ENCODE results near the gene TBC1D23. TPM values are rescaled to one million over a fixed set of nuclear protein-coding genes. Genes with fewer than 3 reads are reported as not detected.
"Not testable (repeated sequence)": the region's sequence is repeated elsewhere in the genome, so short reads cannot be mapped to it uniquely, and the experiment has no call there.

Gene TBC1D23
- total and polyA plus RNA-seq, 7 experiments from 2014 or later, result 14.0 to 42.4 (median 31.9) TPM

DNA sequence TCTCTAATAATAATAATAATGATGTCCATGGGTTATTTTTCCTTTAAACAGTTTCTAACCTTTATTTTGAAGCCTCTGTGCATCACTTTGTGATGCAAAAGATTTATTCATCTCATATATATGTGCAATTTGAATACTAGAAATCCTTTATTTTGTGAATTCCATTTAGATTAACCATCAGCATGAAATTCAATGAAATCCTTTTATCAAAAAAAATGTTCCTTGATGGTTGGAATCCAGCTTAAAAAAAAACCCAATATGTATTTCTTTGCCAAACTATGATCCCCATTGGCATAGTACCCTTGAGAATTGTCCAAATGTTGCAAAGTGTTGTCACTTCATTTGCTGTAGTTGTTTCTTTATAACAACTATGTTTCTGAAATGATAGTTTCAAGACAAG, 7.4 kb downstream of the TBC1D23 start:
- no peaks in the 10 kb centered on the region for H3K9me3 Mint-ChIP-seq
- Histone ChIP-seq H3K4me3 (ENCODE audit: low read length) (no peak overlapping the region), H3K9me3 (ENCODE audit: control insufficient read depth in 2 of 3, low read length in 3 of 3) (no peaks in the 10 kb centered on the region), H3K27ac (ENCODE audit: low read depth, low read length) (no peak overlapping the region), H3K27me3 (ENCODE audit: control insufficient read depth in 2 of 2, insufficient read depth in 2 of 2, low read length in 2 of 2) (no peaks in the 10 kb centered on the region), H3K36me3 (ENCODE audit: control insufficient read depth in 2 of 3, insufficient read depth in 3 of 3, low read length in 3 of 3) (no peaks in the 10 kb centered on the region), H3K4me1 (ENCODE audit: control insufficient read depth in 2 of 2, insufficient read depth in 2 of 2, low read length in 2 of 2) (peaks cover 0 to 6% of the 10 kb centered on the region in 2 donors)
- H3K4me1 Mint-ChIP-seq, result peaks cover 25 to 74% (median 57%) of the 10 kb centered on the region in 7 donors
- no peak overlapping the region for H3K4me3 Mint-ChIP-seq
- CTCF ChIA-PET, result no interaction called here
- H3K27ac Mint-ChIP-seq, result no peak overlapping the region
- ATAC-seq (no peak), DNase-seq (no peak)
- intact Hi-C loops (cut with micrococcal nuclease), result loop anchor here in 1 of 2 donors (10.0 kb wide), 1 partner anchor 1743 kb away; the partner anchor contains the start of gene CLDND1
- H3K27me3 Mint-ChIP-seq, result no peaks in the 10 kb centered on the region
- POLR2A ChIA-PET, result no interaction called here
- H3K36me3 Mint-ChIP-seq, result no peaks in the 10 kb centered on the region

- Histone ChIP-seq H3K4me1 (ENCODE audit: control insufficient read depth in 2 of 2, insufficient read depth in 2 of 2, low read length in 2 of 2) (peaks cover 0 to under 1% of the 10 kb centered on the region in 2 donors), H3K9me3 (ENCODE audit: control insufficient read depth in 2 of 3, low read length in 3 of 3) (no peaks in the 10 kb centered on the region), H3K36me3 (ENCODE audit: control insufficient read depth in 2 of 3, insufficient read depth in 3 of 3, low read length in 3 of 3) (no peaks in the 10 kb centered on the region), H3K27ac (ENCODE audit: low read depth, low read length) (no peak overlapping the region), H3K4me3 (ENCODE audit: low read length) (no peak overlapping the region), H3K27me3 (ENCODE audit: control insufficient read depth in 2 of 2, insufficient read depth in 2 of 2, low read length in 2 of 2) (no peaks in the 10 kb centered on the region)
- DNase-seq (no peak), ATAC-seq (no peak)
- Mint-ChIP-seq H3K27me3 (no peaks in the 10 kb centered on the region), H3K4me1 (peaks cover 17 to 71% (median 56%) of the 10 kb centered on the region in 7 donors), H3K9me3 (no peaks in the 10 kb centered on the region), H3K36me3 (no peaks in the 10 kb centered on the region), H3K27ac (no peak overlapping the region), H3K4me3 (no peak overlapping the region)
- ChIA-PET POLR2A (no interaction called here), CTCF (interaction anchor here (0.8 to 0.9 kb wide), 2 partner anchors 9 to 38 kb away, joined by 3 read pairs; no protein-coding TSS in a partner anchor)
- intact Hi-C loops (cut with micrococcal nuclease), result loop anchor here in 1 of 2 donors (10.0 kb wide), 1 partner anchor 1744 kb away; the partner anchor contains the start of gene CLDND1
Observed at GRCh38 chr3:100269001-100269400, 8.2 kb downstream of the TBC1D23 start.

- no peaks in the 10 kb centered on the region for H3K4me1 ChIP-seq (ENCODE audit: control insufficient read depth in 2 of 2, insufficient read depth in 2 of 2, low read length in 2 of 2)
- POLR2A ChIA-PET, result no interaction called here
- peak overlapping the region in 1 of 10 donors; percentile 8 for H3K4me3 Mint-ChIP-seq
- peak; percentile 22 for ATAC-seq
- intact Hi-C loops (cut with micrococcal nuclease), result loop anchor here in 1 of 2 donors (10.0 kb wide), 1 partner anchor 1745 kb away; the partner anchor contains the start of gene CLDND1
- no peak for DNase-seq
- peaks cover 10 to 69% (median 53%) of the 10 kb centered on the region in 7 donors for H3K4me1 Mint-ChIP-seq
- no peak overlapping the region for H3K27ac ChIP-seq (ENCODE audit: low read depth, low read length)
- H3K27me3 ChIP-seq (ENCODE audit: control insufficient read depth in 2 of 2, insufficient read depth in 2 of 2, low read length in 2 of 2), result no peaks in the 10 kb centered on the region
- no peak overlapping the region for H3K4me3 ChIP-seq (ENCODE audit: low read length)
- H3K9me3 Mint-ChIP-seq, result no peaks in the 10 kb centered on the region
- H3K27ac Mint-ChIP-seq, result peak overlapping the region in 2 of 9 donors; percentile 0 to 14
- H3K36me3 Mint-ChIP-seq, result no peaks in the 10 kb centered on the region
- no peaks in the 10 kb centered on the region for H3K27me3 Mint-ChIP-seq
- no peaks in the 10 kb centered on the region for H3K9me3 ChIP-seq (ENCODE audit: control insufficient read depth in 2 of 3, low read length in 3 of 3)
- no peaks in the 10 kb centered on the region for H3K36me3 ChIP-seq (ENCODE audit: control insufficient read depth in 2 of 3, insufficient read depth in 3 of 3, low read length in 3 of 3)
- CTCF ChIA-PET, result interaction anchor here (0.8 to 0.9 kb wide), 2 partner anchors 8 to 37 kb away, joined by 3 read pairs; no protein-coding TSS in a partner anchor
Observed at GRCh38 chr3:100269410-100270214, 8.8 kb downstream of the TBC1D23 start.

DNA sequence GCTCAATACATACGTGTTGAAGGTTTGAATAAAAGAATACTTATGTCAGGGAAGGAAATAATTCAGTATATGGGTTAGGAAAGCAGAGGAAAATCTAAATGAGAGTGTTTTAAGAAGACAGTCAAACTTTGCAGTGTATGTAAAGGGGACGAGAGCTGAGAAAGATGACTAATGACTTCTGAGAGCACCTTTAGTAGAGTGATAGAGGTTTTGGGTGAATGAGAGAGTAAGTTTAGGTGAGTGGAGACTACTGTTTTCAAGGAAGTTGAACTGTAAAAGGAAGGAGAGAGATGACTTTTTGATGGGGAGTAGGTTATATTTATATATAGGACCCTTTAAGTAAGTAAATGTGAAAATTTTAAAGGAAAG, 9.4 kb downstream of the TBC1D23 start:
- Mint-ChIP-seq H3K4me3 (peak overlapping the region in 1 of 10 donors; percentile 8), H3K36me3 (no peaks in the 10 kb centered on the region), H3K4me1 (peaks cover 5 to 68% (median 51%) of the 10 kb centered on the region in 7 donors), H3K27ac (peak overlapping the region in 3 of 9 donors; percentile 0 to 14 (median 1)), H3K9me3 (no peaks in the 10 kb centered on the region), H3K27me3 (no peaks in the 10 kb centered on the region)
- H3K4me1 ChIP-seq (ENCODE audit: control insufficient read depth in 2 of 2, insufficient read depth in 2 of 2, low read length in 2 of 2), result no peaks in the 10 kb centered on the region
- DNase-seq (no peak), ATAC-seq (no peak)
- CTCF ChIA-PET, result interaction anchor here (0.9 kb wide), 1 partner anchor 8 kb away, joined by 3 read pairs; no protein-coding TSS in a partner anchor
- H3K27ac ChIP-seq (ENCODE audit: low read depth, low read length), result no peak overlapping the region
- POLR2A ChIA-PET, result no interaction called here
- no peak overlapping the region for H3K4me3 ChIP-seq (ENCODE audit: low read length)
- H3K9me3 ChIP-seq (ENCODE audit: control insufficient read depth in 2 of 3, low read length in 3 of 3), result no peaks in the 10 kb centered on the region
- intact Hi-C loops (cut with micrococcal nuclease), result no loop called here
- H3K36me3 ChIP-seq (ENCODE audit: control insufficient read depth in 2 of 3, insufficient read depth in 3 of 3, low read length in 3 of 3), result no peaks in the 10 kb centered on the region
- H3K27me3 ChIP-seq (ENCODE audit: control insufficient read depth in 2 of 2, insufficient read depth in 2 of 2, low read length in 2 of 2), result no peaks in the 10 kb centered on the region

GRCh38 chr3:100271522-100271921, 10.7 kb downstream of the TBC1D23 start:
- Mint-ChIP-seq H3K36me3 (no peaks in the 10 kb centered on the region), H3K4me1 (peaks cover 5 to 71% (median 54%) of the 10 kb centered on the region in 7 donors), H3K4me3 (no peak overlapping the region)

DNA sequence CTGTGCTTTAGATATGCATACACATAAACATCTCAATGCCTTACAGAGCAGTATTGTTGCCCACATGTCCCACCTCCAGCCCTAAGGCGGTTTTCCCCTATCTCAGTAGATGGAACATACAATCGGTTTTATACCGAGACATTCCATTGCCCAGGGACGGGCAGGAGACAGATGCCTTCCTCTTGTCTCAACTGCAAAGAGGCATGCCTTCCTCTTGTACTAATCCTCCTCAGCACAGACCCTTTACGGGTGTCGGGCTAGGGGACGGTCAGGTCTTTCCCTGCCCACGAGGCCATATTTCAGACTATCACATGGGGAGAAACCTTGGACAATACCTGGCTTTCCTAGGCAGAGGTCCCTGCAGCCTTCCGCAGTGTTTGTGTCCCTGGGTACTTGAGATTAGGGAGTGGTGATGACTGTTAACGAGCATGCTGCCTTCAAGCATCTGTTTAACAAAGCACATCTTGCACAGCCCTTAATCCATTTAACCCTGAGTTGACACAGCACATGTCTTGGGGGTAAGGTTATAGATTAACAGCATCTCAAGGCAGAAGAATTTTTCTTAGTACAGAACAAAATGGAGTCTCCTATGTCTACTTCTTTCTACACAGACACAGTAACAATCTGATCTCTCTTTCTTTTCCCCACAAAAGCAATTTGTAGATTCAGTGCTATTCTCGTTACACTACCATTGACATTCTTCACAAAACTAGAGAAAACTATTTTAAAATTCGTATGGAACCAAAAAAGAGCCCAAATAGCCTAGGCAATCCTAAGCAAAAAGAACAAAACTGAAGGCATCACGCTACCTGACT, 12.2 kb downstream of the TBC1D23 start:
- CTCF ChIA-PET; H3K27me3 Mint-ChIP-seq; H3K9me3 Mint-ChIP-seq; H3K36me3 ChIP-seq (ENCODE audit: control insufficient read depth in 2 of 3, insufficient read depth in 3 of 3, low read length in 3 of 3); H3K4me3 ChIP-seq (ENCODE audit: low read length); H3K4me3 Mint-ChIP-seq; H3K36me3 Mint-ChIP-seq; POLR2A ChIA-PET; H3K9me3 ChIP-seq (ENCODE audit: control insufficient read depth in 2 of 3, low read length in 3 of 3); H3K4me1 ChIP-seq (ENCODE audit: control insufficient read depth in 2 of 2, insufficient read depth in 2 of 2, low read length in 2 of 2); intact Hi-C loops (cut with micrococcal nuclease); DNase-seq; H3K27me3 ChIP-seq (ENCODE audit: control insufficient read depth in 2 of 2, insufficient read depth in 2 of 2, low read length in 2 of 2); ATAC-seq; H3K27ac ChIP-seq (ENCODE audit: low read depth, low read length): not testable (repeated sequence)
- H3K4me1 Mint-ChIP-seq, result peaks cover 5 to 72% (median 46%) of the 10 kb centered on the region in 7 donors
- H3K27ac Mint-ChIP-seq, result peak overlapping the region in 2 of 9 donors; percentile 20 to 28

More at GRCh38 chr3:100271522-100271921, 10.7 kb downstream of the TBC1D23 start:
- ATAC-seq (no peak), DNase-seq (no peak)
- no peak overlapping the region for H3K27ac ChIP-seq (ENCODE audit: low read depth, low read length)
- Mint-ChIP-seq H3K9me3 (no peaks in the 10 kb centered on the region), H3K27ac (peak overlapping the region in 2 of 9 donors; percentile 0 to 5), H3K27me3 (no peaks in the 10 kb centered on the region)
- POLR2A ChIA-PET, result no interaction called here
- no peaks in the 10 kb centered on the region for H3K9me3 ChIP-seq (ENCODE audit: control insufficient read depth in 2 of 3, low read length in 3 of 3)
- intact Hi-C loops (cut with micrococcal nuclease), result no loop called here
- H3K27me3 ChIP-seq (ENCODE audit: control insufficient read depth in 2 of 2, insufficient read depth in 2 of 2, low read length in 2 of 2), result no peaks in the 10 kb centered on the region
- H3K4me1 ChIP-seq (ENCODE audit: control insufficient read depth in 2 of 2, insufficient read depth in 2 of 2, low read length in 2 of 2), result no peaks in the 10 kb centered on the region
- CTCF ChIA-PET, result no interaction called here
- no peak overlapping the region for H3K4me3 ChIP-seq (ENCODE audit: low read length)
- H3K36me3 ChIP-seq (ENCODE audit: control insufficient read depth in 2 of 3, insufficient read depth in 3 of 3, low read length in 3 of 3), result no peaks in the 10 kb centered on the region
